Measurements from ENCODE around the gene PARVG. TPM values are rescaled to one million over a fixed set of nuclear protein-coding genes. Genes with fewer than 3 reads are reported as not detected.

PARVG gene
- total RNA-seq, 4 donors from 2014 or later, result 2.4 to 7.1 (median 5.5) TPM

DNA sequence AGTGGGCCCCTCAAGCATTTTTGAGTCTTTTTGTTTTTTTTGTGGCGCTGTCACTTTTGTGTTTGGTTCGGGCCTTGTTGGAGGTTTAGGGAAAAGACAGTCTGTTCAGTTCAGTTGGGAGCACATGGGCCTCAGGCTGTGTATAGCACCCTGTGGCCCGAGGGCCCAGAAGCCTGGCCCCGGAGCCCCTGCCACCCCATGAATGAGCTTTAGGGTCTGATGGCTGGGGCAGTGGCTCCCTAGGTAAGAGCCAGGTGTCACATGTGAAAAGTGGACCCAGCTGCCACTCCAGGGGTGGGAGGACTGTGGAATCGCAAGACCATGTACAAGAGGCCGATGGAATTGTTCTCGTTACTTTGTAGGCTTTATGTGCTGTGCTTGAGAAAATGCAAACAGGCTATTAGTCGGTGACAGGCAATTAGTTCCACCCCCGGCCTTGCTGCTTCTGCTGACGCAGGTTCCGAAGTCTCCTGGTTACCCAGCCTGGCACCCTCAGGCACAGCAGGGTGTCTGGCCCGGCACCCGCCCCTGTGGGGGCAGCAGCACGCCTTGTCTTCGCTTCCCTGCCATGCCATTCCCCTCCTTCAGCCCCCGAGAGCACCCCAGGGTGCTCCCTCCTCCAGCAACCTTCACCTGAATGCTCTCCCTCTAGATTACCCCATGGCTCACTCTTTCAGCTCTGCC is 38.2 kb upstream of the PARVG start:
- no peak for DNase-seq
- Histone ChIP-seq H3K27ac (no peak overlapping the region), H3K9me3 (no peaks in the 10 kb centered on the region), H3K4me3 (replicated peaks in 1 of 3) (no peak overlapping the region), H3K27me3 (no peaks in the 10 kb centered on the region), H3K36me3 (no peaks in the 10 kb centered on the region), H3K4me1 (peaks cover 12 to 38% of the 10 kb centered on the region in 2 donors)
- intact Hi-C loops (cut with DNase I), result no loop called here
- WGBS, 2 donors, result 61 to 76% methylated on average over 16 of the region's 16 CpGs
- TF ChIP-seq POLR2A (IDR thresholded peaks at IDR 0.05), result no peak
- TF ChIP-seq, protein P1, sequence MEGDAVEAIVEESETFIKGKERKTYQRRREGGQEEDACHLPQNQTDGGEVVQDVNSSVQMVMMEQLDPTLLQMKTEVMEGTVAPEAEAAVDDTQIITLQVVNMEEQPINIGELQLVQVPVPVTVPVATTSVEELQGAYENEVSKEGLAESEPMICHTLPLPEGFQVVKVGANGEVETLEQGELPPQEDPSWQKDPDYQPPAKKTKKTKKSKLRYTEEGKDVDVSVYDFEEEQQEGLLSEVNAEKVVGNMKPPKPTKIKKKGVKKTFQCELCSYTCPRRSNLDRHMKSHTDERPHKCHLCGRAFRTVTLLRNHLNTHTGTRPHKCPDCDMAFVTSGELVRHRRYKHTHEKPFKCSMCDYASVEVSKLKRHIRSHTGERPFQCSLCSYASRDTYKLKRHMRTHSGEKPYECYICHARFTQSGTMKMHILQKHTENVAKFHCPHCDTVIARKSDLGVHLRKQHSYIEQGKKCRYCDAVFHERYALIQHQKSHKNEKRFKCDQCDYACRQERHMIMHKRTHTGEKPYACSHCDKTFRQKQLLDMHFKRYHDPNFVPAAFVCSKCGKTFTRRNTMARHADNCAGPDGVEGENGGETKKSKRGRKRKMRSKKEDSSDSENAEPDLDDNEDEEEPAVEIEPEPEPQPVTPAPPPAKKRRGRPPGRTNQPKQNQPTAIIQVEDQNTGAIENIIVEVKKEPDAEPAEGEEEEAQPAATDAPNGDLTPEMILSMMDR (IDR thresholded peaks at IDR 0.05), result no peak

DNA sequence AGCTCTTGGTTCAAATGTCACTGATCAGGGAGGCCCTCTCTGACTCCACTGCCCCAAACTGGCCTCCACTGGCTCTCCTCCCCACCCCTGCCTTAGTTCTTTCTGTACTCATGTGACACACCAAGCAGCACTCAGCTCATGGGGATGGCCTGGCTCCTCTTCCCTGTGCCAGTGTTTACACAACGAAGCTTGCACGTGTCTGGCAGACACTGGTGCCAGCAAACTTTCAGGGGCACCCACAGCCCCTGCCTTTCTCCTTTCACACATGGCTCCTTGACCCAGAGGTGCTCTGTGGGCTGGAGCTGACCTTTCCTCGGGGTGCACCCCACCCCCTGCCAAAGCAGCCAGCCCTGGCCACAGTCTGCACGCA is 37.6 kb upstream of the PARVG start:
- no peaks in the 10 kb centered on the region for H3K27me3 ChIP-seq
- H3K36me3 ChIP-seq, result no peaks in the 10 kb centered on the region
- DNase-seq, result peak in 1 of 2 donors; percentile 30
- H3K4me1 ChIP-seq, result peaks cover 12 to 38% of the 10 kb centered on the region in 2 donors
- intact Hi-C loops (cut with DNase I), result no loop called here
- H3K27ac ChIP-seq, result peak overlapping the region in 1 of 3 donors; percentile 45
- WGBS, 2 donors, result 52 to 61% methylated on average over 3 to 4 of the region's 4 CpGs
- no peak overlapping the region for H3K4me3 ChIP-seq (replicated peaks in 1 of 3)
- TF ChIP-seq POLR2A (IDR thresholded peaks at IDR 0.05), result no peak
- TF ChIP-seq, protein P1 (IDR thresholded peaks at IDR 0.05), result no peak
- H3K9me3 ChIP-seq, result no peaks in the 10 kb centered on the region

DNA sequence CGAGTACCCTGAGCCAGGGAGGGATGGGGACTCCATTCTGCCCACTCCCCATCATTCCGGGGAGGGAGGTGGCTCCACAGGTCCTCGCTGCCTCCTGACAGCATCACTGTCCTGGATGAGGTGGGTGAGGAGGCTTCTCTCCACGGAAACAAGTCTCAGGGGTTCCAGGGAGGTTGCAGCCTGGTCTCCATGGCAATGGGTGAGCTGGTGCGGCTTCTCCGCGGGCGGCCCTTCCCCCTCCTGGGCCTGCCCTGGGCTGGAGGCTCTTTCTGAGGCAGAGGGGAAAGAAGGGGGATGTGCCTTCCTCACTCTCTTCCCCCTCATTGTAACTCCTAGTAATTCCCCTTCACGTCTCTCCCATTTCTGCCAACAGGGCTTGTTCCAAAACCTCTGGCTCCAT is 37.1 kb upstream of the PARVG start:
- no peak for DNase-seq
- intact Hi-C loops (cut with DNase I), result no loop called here
- H3K27ac ChIP-seq, result peak overlapping the region in 1 of 3 donors; percentile 45
- no peaks in the 10 kb centered on the region for H3K36me3 ChIP-seq
- no peak overlapping the region for H3K4me3 ChIP-seq (replicated peaks in 1 of 3)
- H3K4me1 ChIP-seq, result peaks cover 12 to 38% of the 10 kb centered on the region in 2 donors
- TF ChIP-seq POLR2A (IDR thresholded peaks at IDR 0.05), result no peak
- TF ChIP-seq, protein P1 (IDR thresholded peaks at IDR 0.05), result no peak
- no peaks in the 10 kb centered on the region for H3K9me3 ChIP-seq
- H3K27me3 ChIP-seq, result no peaks in the 10 kb centered on the region
- WGBS, 2 donors, result 75 to 86% methylated on average over 7 to 8 of the region's 9 CpGs

DNA sequence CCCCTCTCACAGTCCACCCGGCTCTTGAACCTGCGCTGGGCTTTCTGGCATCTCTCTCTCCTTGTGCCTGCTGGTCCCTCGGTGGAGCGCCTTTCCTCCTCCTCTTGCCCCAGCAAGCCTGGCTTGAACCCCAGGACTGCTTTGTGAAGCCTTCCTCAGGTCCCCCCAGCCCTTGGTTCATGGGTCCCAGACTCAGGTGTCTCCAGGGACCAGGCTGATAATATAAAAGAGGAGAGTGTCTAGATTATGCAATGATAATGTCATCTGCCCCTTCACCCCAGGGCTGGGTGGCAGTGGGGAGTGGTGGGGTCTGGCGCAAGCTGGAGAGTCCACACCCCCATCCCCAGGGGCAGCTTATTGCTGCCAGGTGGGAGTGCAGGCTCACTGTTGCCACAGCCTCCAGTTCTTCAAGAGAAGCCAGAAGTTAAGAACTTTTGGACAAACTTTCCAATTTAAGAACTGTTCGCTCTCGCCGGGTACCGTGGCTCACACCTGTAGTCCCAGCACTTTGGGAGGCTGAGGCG is 36.6 kb upstream of the PARVG start:
- Histone ChIP-seq H3K4me1 (peaks cover 12 to 38% of the 10 kb centered on the region in 2 donors), H3K27ac (peak overlapping the region in 1 of 3 donors; percentile 45), H3K36me3 (no peaks in the 10 kb centered on the region), H3K27me3 (no peaks in the 10 kb centered on the region), H3K9me3 (no peaks in the 10 kb centered on the region), H3K4me3 (replicated peaks in 1 of 3) (no peak overlapping the region)
- intact Hi-C loops (cut with DNase I), result no loop called here
- DNase-seq, result no peak
- no peak for TF ChIP-seq POLR2A (IDR thresholded peaks at IDR 0.05)
- TF ChIP-seq, protein P1 (IDR thresholded peaks at IDR 0.05), result no peak
- WGBS, 2 donors, result 86 to 93% methylated on average over 9 to 10 of the region's 10 CpGs

DNA sequence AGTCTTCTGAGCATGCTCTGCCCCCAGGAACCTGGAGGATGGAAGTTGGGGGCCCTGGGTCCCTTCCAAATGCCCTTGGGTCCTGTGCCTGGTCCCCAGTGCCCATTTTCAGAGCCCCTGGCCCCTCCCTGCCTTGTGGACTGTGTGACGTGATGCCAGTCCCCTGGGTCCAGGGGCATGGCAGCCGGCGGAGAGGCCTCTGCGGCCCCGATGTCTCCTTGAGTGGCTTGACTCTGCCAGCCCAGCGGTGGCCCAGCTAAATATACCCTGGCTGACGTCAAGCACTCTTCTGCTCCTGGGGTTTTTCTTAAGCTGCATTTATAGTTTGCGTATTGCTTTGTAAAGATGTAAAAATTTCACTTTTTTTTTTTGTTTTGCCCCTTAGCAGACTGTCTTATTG is 35.2 kb upstream of the PARVG start:
- intact Hi-C loops (cut with DNase I), result no loop called here
- H3K4me3 ChIP-seq (replicated peaks in 1 of 3), result no peak overlapping the region
- no peaks in the 10 kb centered on the region for H3K36me3 ChIP-seq
- H3K27me3 ChIP-seq, result no peaks in the 10 kb centered on the region
- peak overlapping the region in 1 of 3 donors; percentile 45 for H3K27ac ChIP-seq
- H3K4me1 ChIP-seq, result peaks cover 12 to 43% of the 10 kb centered on the region in 2 donors
- TF ChIP-seq POLR2A (IDR thresholded peaks at IDR 0.05), result no peak
- TF ChIP-seq, protein P1 (IDR thresholded peaks at IDR 0.05), result no peak
- no peak for DNase-seq
- WGBS, 2 donors, result 51 to 71% methylated on average over 8 of the region's 8 CpGs
- no peaks in the 10 kb centered on the region for H3K9me3 ChIP-seq
